Chondrocyte (in vitro differentiated cells): ENCODE results near the gene CACNB2. TPM values are rescaled to one million over a fixed set of nuclear protein-coding genes. Genes with fewer than 3 reads are reported as not detected.

Experiments used
- DNase-seq: peaks from one replicate; pipeline ENCODE4 v3.0.0; 2021; ENCODE audit warnings: mixed read lengths, low spot score
- H3K27ac Mint-ChIP-seq: one replicate; pipeline ENCODE4 v1.8.0; 2021; ENCODE audit warnings: mild to moderate bottlenecking, moderate library complexity, mixed read lengths; ENCODE audit not compliant: unreplicated experiment
- H3K27me3 Mint-ChIP-seq: 2 replicates; pipeline ENCODE4 v1.8.0; 2021; ENCODE audit warnings: low read depth, mixed read lengths
- H3K36me3 Mint-ChIP-seq: 2 replicates; pipeline ENCODE4 v1.8.0; 2021; ENCODE audit warnings: low read depth, mixed read lengths
- H3K4me1 Mint-ChIP-seq: 2 replicates; pipeline ENCODE4 v1.8.0; 2021; ENCODE audit warnings: low read depth, mild to moderate bottlenecking, mixed read lengths
- H3K4me3 Mint-ChIP-seq: one replicate; pipeline ENCODE4 v1.8.0; 2021; ENCODE audit warnings: mild to moderate bottlenecking, moderate library complexity, mixed read lengths; ENCODE audit not compliant: unreplicated experiment
- H3K9me3 Mint-ChIP-seq: 2 replicates; pipeline ENCODE4 v1.8.0; 2021; ENCODE audit warnings: low read depth, mixed read lengths
- CTCF ChIP-seq: fragments of 200-600 bp; sonication (generic); IDR thresholded peaks from 2 replicates; pipeline ENCODE4 v1.5.0; 2021; ENCODE audit warnings: antibody characterized with exemption, mild to moderate bottlenecking, moderate library complexity
- total RNA-seq: library from RNA; stranded (reverse); gene quantifications from 3 replicates; pipeline ENCODE4 v1.2.1, GENCODE V29; 2021

Gene CACNB2
- total RNA-seq, 1 donor from 2014 or later: 0.25 TPM

GRCh38 chr10:18505456-18506118, 365.4 kb downstream of the CACNB2 start:
- Mint-ChIP-seq H3K27ac (no peak overlapping the region), H3K4me3 (no peak overlapping the region), H3K36me3 (no peaks in the 10 kb centered on the region), H3K27me3 (peaks cover 8% of the 10 kb centered on the region), H3K9me3 (no peaks in the 10 kb centered on the region), H3K4me1 (peaks cover 11% of the 10 kb centered on the region)
- TF ChIP-seq CTCF: no peak
- DNase-seq: no peak

GRCh38 chr10:18508587-18508986, 368.4 kb downstream of the CACNB2 start:
- H3K4me1 Mint-ChIP-seq: no peaks in the 10 kb centered on the region
- H3K27me3 Mint-ChIP-seq: peaks cover 8% of the 10 kb centered on the region
- peaks cover 3% of the 10 kb centered on the region for H3K36me3 Mint-ChIP-seq
- no peak overlapping the region for H3K27ac Mint-ChIP-seq
- no peak overlapping the region for H3K4me3 Mint-ChIP-seq
- DNase-seq: no peak
- H3K9me3 Mint-ChIP-seq: peaks cover 4% of the 10 kb centered on the region
- TF ChIP-seq CTCF: no peak

- Mint-ChIP-seq H3K27me3 (peaks cover 7% of the 10 kb centered on the region), H3K4me1 (no peaks in the 10 kb centered on the region), H3K36me3 (peaks cover 3% of the 10 kb centered on the region), H3K4me3 (no peak overlapping the region), H3K9me3 (peaks cover 4% of the 10 kb centered on the region), H3K27ac (no peak overlapping the region)
- TF ChIP-seq CTCF: no peak
- DNase-seq: no peak
Measured at GRCh38 chr10:18514537-18514936, 374.3 kb downstream of the CACNB2 start.

GRCh38 chr10:18516851-18517250, 376.6 kb downstream of the CACNB2 start:
- Mint-ChIP-seq H3K4me1 (no peaks in the 10 kb centered on the region), H3K27ac (no peak overlapping the region), H3K4me3 (no peak overlapping the region), H3K36me3 (peaks cover 3% of the 10 kb centered on the region), H3K27me3 (peaks cover 8% of the 10 kb centered on the region), H3K9me3 (peaks cover 7% of the 10 kb centered on the region)
- TF ChIP-seq CTCF: no peak
- DNase-seq: no peak

- Mint-ChIP-seq H3K36me3 (no peaks in the 10 kb centered on the region), H3K4me1 (peaks cover 7% of the 10 kb centered on the region), H3K9me3 (peaks cover 3% of the 10 kb centered on the region), H3K27ac (no peak overlapping the region), H3K27me3 (peaks cover 6% of the 10 kb centered on the region), H3K4me3 (no peak overlapping the region)
- TF ChIP-seq CTCF: no peak
- DNase-seq: no peak
Measured at GRCh38 chr10:18523025-18523424, 382.8 kb downstream of the CACNB2 start.
